Activated naive CD4-positive, alpha-beta T cell (primary cell): Measurements from ENCODE around the gene STX19.
"Not testable (repeated sequence)": the region's sequence is repeated elsewhere in the genome, so short reads cannot be mapped to it uniquely, and the experiment has no call there.

Experiments used
- DNase-seq, 4 experiments: peaks; one replicate each; lab custom pipeline; 2025; lab: John Stamatoyannopoulos, UW

Gene STX19

DNA sequence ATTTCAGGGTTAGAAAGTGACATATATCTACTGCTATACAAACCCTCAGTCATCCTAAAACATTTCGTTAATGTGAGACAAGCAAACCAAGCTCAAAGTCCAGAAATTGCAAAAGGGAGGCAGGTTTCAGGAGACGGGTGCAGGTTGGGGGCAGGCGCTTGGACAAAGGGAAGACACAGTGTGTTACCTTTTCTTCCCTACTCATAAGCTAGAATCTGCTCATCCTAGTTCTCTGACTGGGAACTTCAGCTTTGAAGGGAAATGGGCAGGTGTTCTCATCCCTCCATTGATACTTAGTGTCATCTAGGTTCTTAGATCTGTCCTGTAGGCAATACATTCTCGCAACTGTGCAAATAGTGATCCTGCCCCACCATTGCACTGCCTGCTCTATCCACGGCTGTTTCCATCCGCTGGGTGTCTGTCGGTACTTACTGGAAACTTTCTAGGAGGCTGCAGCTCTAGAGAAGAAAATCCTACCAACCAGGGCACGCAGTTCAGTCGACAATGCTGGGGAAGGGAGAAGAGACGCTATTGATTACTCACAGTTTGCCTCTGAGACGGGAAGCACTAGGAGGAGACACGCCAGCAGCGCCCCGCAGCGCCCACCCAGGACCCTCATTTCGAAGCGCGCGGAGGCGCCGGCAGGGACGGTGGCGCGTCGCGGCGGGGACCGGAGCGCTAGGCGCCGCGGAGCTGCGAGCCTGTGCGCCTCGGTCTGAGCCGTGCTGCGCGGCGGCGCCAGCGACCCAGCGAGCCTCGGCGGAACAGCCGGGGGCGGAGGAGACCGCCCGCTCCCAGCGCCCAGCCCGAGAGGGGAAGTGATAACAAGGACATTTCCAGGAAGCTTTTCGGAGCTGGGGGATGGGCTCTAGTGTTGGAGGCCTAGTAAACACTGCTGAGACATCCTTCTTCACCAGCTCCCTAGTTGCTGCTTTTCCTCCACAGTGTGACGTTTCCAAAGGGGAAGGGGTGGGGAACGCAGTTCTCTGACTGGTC is 55.0 kb downstream of the STX19 start, which contains the start of gene PROS1:
PROS1 (minus strand) TSS at position 766 of the 996 bp plus-strand sequence; CDS start at position 619, 147 bp downstream.
- peak in 1 of 4 experiments; percentile 24 for DNase-seq

DNA sequence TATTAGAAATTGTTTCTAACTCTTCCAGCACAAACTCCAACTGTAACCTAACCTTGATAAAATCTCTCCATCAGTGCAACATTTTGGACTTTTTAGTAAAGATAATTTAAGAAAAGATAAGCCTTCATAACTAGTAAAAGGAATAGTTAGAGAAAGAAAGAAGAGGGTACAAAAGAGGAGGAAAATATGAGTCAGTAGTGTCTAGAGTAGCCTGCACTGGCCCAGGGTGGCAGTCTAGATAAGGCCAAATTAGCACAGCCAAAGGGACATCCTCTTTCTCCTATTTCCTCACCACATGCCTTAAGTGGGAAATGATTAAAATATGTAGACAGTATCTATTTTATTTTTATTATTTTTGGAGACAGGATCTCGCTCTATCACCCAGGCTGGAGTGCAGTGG is 58.4 kb downstream of the STX19 start:
- no peak for DNase-seq

GRCh38 chr3:93969443-93969842 is 59.0 kb downstream of the STX19 start:
- DNase-seq, result no peak

DNA sequence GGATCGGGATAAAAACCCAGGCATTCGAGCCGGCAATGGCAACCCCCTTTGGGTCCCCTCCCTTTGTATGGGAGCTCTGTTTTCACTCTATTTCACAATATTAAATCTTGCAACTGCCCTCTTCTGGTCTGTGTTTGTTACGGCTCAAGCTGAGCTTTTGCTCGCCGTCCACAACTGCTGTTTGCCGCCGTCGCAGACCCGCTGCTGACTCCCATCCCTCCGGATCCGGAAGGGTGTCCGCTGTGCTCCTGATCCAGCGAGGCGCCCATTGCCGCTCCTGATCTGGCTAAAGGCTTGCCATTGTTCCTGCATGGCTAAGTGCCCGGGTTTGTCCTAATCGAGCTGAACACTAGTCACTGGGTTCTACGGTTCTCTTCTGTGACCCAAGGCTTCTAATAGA is 63.3 kb downstream of the STX19 start:
- not testable (repeated sequence) for DNase-seq
